ENCODE data around the gene FBXL5.

The FBXL5 gene

DNA sequence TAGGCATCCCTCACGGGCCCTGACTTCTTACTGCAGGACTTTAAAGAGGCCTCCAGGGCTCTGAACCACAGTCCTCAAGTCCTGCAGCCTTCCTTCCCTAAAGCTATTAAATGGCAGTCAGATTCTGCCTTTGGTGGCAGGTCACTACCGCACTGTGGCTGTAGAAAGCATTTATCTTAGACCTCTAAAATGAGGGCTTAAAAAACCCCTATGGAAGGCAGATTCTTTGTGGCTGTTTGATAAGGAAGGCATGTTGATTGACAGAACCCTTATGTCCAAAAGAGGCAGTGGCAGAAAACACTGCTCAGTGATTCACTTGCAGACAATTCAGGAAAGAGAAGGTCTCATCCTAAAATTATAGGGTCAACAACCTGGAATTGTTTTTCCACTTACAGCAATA, 79.2 kb downstream of the FBXL5 start:
- no peak overlapping the region for H2BK5ac ChIP-seq (ENCODE audit: low read length)
- H3K27ac ChIP-seq (ENCODE audit: low read depth, low read length) = no peak overlapping the region
- no peak overlapping the region for H2AK5ac ChIP-seq (ENCODE audit: low read length)
- no peaks in the 10 kb centered on the region for H3K79me2 ChIP-seq (ENCODE audit: control insufficient read depth, insufficient read depth, low read length)
- H4K8ac ChIP-seq (ENCODE audit: low read depth, low read length) = no peak overlapping the region
- no peak for DNase-seq
- WGBS (ENCODE audit: extremely low coverage, insufficient coverage, low lambda C conversion rate) = no CpG with 5 or more reads among the region's 2 CpGs
- no peak overlapping the region for H3K18ac ChIP-seq (ENCODE audit: low read length)
- H3K56ac ChIP-seq (ENCODE audit: low read length) = no peak overlapping the region
- H3K4me3 ChIP-seq (ENCODE audit: low read length) = no peak overlapping the region
- H3K36me3 ChIP-seq (ENCODE audit: control insufficient read depth, insufficient read depth, low read length) = no peaks in the 10 kb centered on the region
- no peak overlapping the region for H4K5ac ChIP-seq (ENCODE audit: low read length)
- H3K4ac ChIP-seq (ENCODE audit: low read depth, low read length) = no peak overlapping the region
- no peaks in the 10 kb centered on the region for H3K4me1 ChIP-seq (ENCODE audit: control insufficient read depth, low read depth, low read length)
- no peaks in the 10 kb centered on the region for H3K27me3 ChIP-seq (ENCODE audit: insufficient read depth, low read length, poor library complexity)
- H2BK120ac ChIP-seq (ENCODE audit: low read depth, low read length) = no peak overlapping the region
- H3K79me1 ChIP-seq (ENCODE audit: low read length) = no peaks in the 10 kb centered on the region
- no peak overlapping the region for H3K23ac ChIP-seq (ENCODE audit: low read length)
- no peak overlapping the region for H3K9ac ChIP-seq (ENCODE audit: low read length)
- no peak overlapping the region for H3K4me2 ChIP-seq (ENCODE audit: low read length)
- no peak overlapping the region for H2BK15ac ChIP-seq (replicated peaks; ENCODE audit: low read depth)

DNA sequence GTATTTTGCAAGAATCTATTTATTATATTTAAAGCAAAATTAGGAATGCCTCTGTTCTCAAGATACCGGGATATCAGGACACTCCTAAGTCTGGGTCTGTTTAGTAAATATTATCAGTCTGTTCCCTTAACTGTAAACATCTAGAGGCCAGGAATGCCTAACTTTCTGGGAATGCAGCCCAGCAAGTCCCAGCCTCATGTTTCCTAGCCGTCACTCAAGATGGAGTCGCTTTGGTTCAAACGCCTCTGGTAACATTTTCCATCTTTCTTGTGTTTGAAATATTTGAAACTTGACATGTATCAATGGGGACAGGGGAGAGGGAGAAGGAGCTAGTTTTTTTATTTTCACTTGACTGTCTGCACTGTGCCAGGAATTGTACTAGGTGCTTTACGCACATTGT, 85.4 kb downstream of the FBXL5 start:
- no peaks in the 10 kb centered on the region for H3K36me3 ChIP-seq (ENCODE audit: control insufficient read depth, insufficient read depth, low read length)
- WGBS (ENCODE audit: extremely low coverage, insufficient coverage, low lambda C conversion rate) = no CpG with 5 or more reads among the region's 5 CpGs
- H3K79me2 ChIP-seq (ENCODE audit: control insufficient read depth, insufficient read depth, low read length) = no peaks in the 10 kb centered on the region
- H3K4ac ChIP-seq (ENCODE audit: low read depth, low read length) = no peak overlapping the region
- no peak overlapping the region for H4K8ac ChIP-seq (ENCODE audit: low read depth, low read length)
- DNase-seq = no peak
- no peak overlapping the region for H3K23ac ChIP-seq (ENCODE audit: low read length)
- H4K5ac ChIP-seq (ENCODE audit: low read length) = no peak overlapping the region
- no peak overlapping the region for H3K27ac ChIP-seq (ENCODE audit: low read depth, low read length)
- H2BK5ac ChIP-seq (ENCODE audit: low read length) = no peak overlapping the region
- H3K18ac ChIP-seq (ENCODE audit: low read length) = no peak overlapping the region
- no peak overlapping the region for H3K9ac ChIP-seq (ENCODE audit: low read length)
- no peak overlapping the region for H3K56ac ChIP-seq (ENCODE audit: low read length)
- H3K4me3 ChIP-seq (ENCODE audit: low read length) = no peak overlapping the region
- H2AK5ac ChIP-seq (ENCODE audit: low read length) = no peak overlapping the region
- H3K79me1 ChIP-seq (ENCODE audit: low read length) = no peaks in the 10 kb centered on the region
- no peak overlapping the region for H3K4me2 ChIP-seq (ENCODE audit: low read length)
- no peaks in the 10 kb centered on the region for H3K27me3 ChIP-seq (ENCODE audit: insufficient read depth, low read length, poor library complexity)
- H2BK15ac ChIP-seq (replicated peaks; ENCODE audit: low read depth) = no peak overlapping the region
- no peak overlapping the region for H2BK120ac ChIP-seq (ENCODE audit: low read depth, low read length)
- no peaks in the 10 kb centered on the region for H3K4me1 ChIP-seq (ENCODE audit: control insufficient read depth, low read depth, low read length)

DNA sequence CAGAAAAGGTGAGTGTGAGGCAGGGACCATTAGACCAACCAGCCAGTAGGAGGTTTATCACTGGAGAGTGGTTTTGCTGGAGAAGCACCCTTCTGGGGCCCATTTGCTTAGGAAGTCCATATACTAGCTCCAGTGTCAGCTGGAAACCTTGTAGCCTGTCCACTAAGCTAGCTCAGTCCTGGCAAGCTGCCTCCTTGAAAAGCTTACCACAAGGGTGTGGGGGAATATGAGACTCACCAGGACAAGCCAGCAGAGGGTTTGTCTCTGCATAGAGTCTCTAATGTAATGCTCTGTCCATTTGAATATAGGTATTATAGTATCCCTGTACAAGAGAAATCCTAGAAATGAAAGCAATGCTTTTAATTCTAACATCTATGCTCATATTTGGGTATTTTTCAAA, 86.3 kb downstream of the FBXL5 start:
- no peak overlapping the region for H3K56ac ChIP-seq (ENCODE audit: low read length)
- H3K79me1 ChIP-seq (ENCODE audit: low read length) = no peaks in the 10 kb centered on the region
- no peaks in the 10 kb centered on the region for H3K79me2 ChIP-seq (ENCODE audit: control insufficient read depth, insufficient read depth, low read length)

DNA sequence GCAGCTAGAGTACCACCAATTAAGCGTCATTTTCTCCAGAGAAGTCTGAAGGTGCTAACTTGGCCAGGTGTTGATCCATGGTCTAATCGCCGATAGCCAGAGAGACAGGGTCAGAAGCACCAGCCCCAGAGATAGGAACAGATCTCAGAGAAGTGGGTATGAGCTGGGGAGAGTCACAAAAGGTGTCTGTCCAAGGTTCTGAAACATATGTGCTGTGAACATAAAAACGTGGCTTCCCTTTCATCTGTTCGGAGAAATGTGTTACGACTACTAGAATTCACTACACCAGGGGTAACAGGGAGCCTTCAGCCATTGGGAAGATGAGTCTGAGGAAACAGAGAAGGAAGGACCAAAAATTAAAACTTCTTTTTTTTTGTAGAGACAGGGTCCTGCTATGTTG, 91.3 kb downstream of the FBXL5 start:
- Histone ChIP-seq H3K9ac (ENCODE audit: low read length) (no peak overlapping the region), H4K5ac (ENCODE audit: low read length) (no peak overlapping the region), H2BK120ac (ENCODE audit: low read depth, low read length) (no peak overlapping the region), H2BK5ac (ENCODE audit: low read length) (no peak overlapping the region), H3K4me1 (ENCODE audit: control insufficient read depth, low read depth, low read length) (no peaks in the 10 kb centered on the region), H3K4ac (ENCODE audit: low read depth, low read length) (no peak overlapping the region), H3K4me2 (ENCODE audit: low read length) (no peak overlapping the region), H3K27me3 (ENCODE audit: insufficient read depth, low read length, poor library complexity) (no peaks in the 10 kb centered on the region), H3K18ac (ENCODE audit: low read length) (no peak overlapping the region), H2BK15ac (replicated peaks; ENCODE audit: low read depth) (no peak overlapping the region), H3K23ac (ENCODE audit: low read length) (no peak overlapping the region), H3K4me3 (ENCODE audit: low read length) (no peak overlapping the region), H4K8ac (ENCODE audit: low read depth, low read length) (no peak overlapping the region), H3K79me1 (ENCODE audit: low read length) (no peaks in the 10 kb centered on the region), H3K36me3 (ENCODE audit: control insufficient read depth, insufficient read depth, low read length) (no peaks in the 10 kb centered on the region), H3K56ac (ENCODE audit: low read length) (no peak overlapping the region), H3K79me2 (ENCODE audit: control insufficient read depth, insufficient read depth, low read length) (no peaks in the 10 kb centered on the region), H2AK5ac (ENCODE audit: low read length) (no peak overlapping the region), H3K27ac (ENCODE audit: low read depth, low read length) (no peak overlapping the region)
- DNase-seq = no peak
- WGBS (ENCODE audit: extremely low coverage, insufficient coverage, low lambda C conversion rate) = no CpG with 5 or more reads among the region's 6 CpGs

More for the DNA sequence above, 86.3 kb downstream of the FBXL5 start:
- Histone ChIP-seq H4K8ac (ENCODE audit: low read depth, low read length) (no peak overlapping the region), H2BK5ac (ENCODE audit: low read length) (no peak overlapping the region), H4K5ac (ENCODE audit: low read length) (no peak overlapping the region), H2BK15ac (replicated peaks; ENCODE audit: low read depth) (no peak overlapping the region), H3K18ac (ENCODE audit: low read length) (no peak overlapping the region), H3K4me1 (ENCODE audit: control insufficient read depth, low read depth, low read length) (no peaks in the 10 kb centered on the region), H3K4ac (ENCODE audit: low read depth, low read length) (no peak overlapping the region), H3K27me3 (ENCODE audit: insufficient read depth, low read length, poor library complexity) (no peaks in the 10 kb centered on the region), H2AK5ac (ENCODE audit: low read length) (no peak overlapping the region), H3K36me3 (ENCODE audit: control insufficient read depth, insufficient read depth, low read length) (no peaks in the 10 kb centered on the region), H3K4me3 (ENCODE audit: low read length) (no peak overlapping the region), H2BK120ac (ENCODE audit: low read depth, low read length) (no peak overlapping the region), H3K4me2 (ENCODE audit: low read length) (no peak overlapping the region), H3K9ac (ENCODE audit: low read length) (no peak overlapping the region), H3K27ac (ENCODE audit: low read depth, low read length) (no peak overlapping the region), H3K23ac (ENCODE audit: low read length) (no peak overlapping the region)
- no peak for DNase-seq

DNA sequence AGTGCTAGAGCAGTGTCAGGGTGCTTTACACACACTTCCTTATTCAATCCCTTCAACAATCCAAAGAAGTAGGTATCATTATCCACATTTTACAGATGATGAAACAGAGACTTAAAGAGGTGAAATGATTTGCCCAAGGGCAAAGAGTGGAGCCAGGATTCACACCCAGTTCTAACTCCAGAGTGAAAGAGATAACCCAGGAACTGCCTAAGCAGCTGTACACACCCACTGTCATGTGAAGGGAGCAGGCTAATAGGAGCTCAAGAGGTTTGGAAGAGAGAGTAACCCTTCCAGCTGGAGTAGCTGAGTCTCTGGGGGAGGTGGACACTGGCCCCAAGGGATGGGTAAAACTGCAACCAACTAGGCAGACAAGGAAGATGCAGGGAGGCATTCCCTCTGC, 92.5 kb downstream of the FBXL5 start:
- Histone ChIP-seq H3K4me3 (ENCODE audit: low read length) (no peak overlapping the region), H3K56ac (ENCODE audit: low read length) (no peak overlapping the region), H2AK5ac (ENCODE audit: low read length) (no peak overlapping the region), H3K4ac (ENCODE audit: low read depth, low read length) (no peak overlapping the region), H3K4me1 (ENCODE audit: control insufficient read depth, low read depth, low read length) (no peaks in the 10 kb centered on the region), H3K23ac (ENCODE audit: low read length) (no peak overlapping the region), H2BK120ac (ENCODE audit: low read depth, low read length) (no peak overlapping the region), H3K18ac (ENCODE audit: low read length) (no peak overlapping the region), H3K79me1 (ENCODE audit: low read length) (no peaks in the 10 kb centered on the region), H3K9ac (ENCODE audit: low read length) (no peak overlapping the region), H4K5ac (ENCODE audit: low read length) (no peak overlapping the region), H3K79me2 (ENCODE audit: control insufficient read depth, insufficient read depth, low read length) (no peaks in the 10 kb centered on the region), H2BK15ac (replicated peaks; ENCODE audit: low read depth) (no peak overlapping the region), H4K8ac (ENCODE audit: low read depth, low read length) (no peak overlapping the region), H3K27ac (ENCODE audit: low read depth, low read length) (no peak overlapping the region), H2BK5ac (ENCODE audit: low read length) (no peak overlapping the region), H3K4me2 (ENCODE audit: low read length) (no peak overlapping the region), H3K36me3 (ENCODE audit: control insufficient read depth, insufficient read depth, low read length) (no peaks in the 10 kb centered on the region), H3K27me3 (ENCODE audit: insufficient read depth, low read length, poor library complexity) (no peaks in the 10 kb centered on the region)
- no peak for DNase-seq

DNA sequence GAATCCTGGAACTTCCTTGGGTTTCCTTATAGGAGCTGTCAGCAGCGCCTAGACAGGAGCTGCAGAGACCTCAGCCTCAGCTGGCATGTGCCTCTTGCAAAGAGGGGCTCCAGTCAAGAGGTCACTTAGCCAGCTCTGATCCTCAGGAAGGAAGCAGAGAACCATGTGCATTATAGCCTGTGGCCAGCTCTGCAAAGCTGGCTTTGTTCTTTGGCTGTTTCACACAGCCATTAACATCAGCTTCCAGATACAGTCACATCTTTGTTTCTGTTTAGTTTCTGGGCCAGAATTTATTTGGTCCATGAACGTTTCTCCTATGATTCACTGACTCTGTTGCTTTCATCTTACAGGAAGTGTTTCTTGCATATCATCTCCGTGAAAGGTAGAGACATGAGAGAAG, 93.0 kb downstream of the FBXL5 start:
- no peak overlapping the region for H4K5ac ChIP-seq (ENCODE audit: low read length)
- no peaks in the 10 kb centered on the region for H3K79me2 ChIP-seq (ENCODE audit: control insufficient read depth, insufficient read depth, low read length)
- no peak overlapping the region for H2BK5ac ChIP-seq (ENCODE audit: low read length)
- no peaks in the 10 kb centered on the region for H3K79me1 ChIP-seq (ENCODE audit: low read length)
- H3K36me3 ChIP-seq (ENCODE audit: control insufficient read depth, insufficient read depth, low read length) = no peaks in the 10 kb centered on the region
- no peak overlapping the region for H3K4ac ChIP-seq (ENCODE audit: low read depth, low read length)
- no peak overlapping the region for H3K23ac ChIP-seq (ENCODE audit: low read length)
- no peak overlapping the region for H3K18ac ChIP-seq (ENCODE audit: low read length)
- no peaks in the 10 kb centered on the region for H3K27me3 ChIP-seq (ENCODE audit: insufficient read depth, low read length, poor library complexity)
- H3K4me3 ChIP-seq (ENCODE audit: low read length) = no peak overlapping the region
- H3K4me2 ChIP-seq (ENCODE audit: low read length) = no peak overlapping the region
- no peak overlapping the region for H2AK5ac ChIP-seq (ENCODE audit: low read length)
- no peaks in the 10 kb centered on the region for H3K4me1 ChIP-seq (ENCODE audit: control insufficient read depth, low read depth, low read length)
- H2BK120ac ChIP-seq (ENCODE audit: low read depth, low read length) = no peak overlapping the region
- no peak overlapping the region for H3K27ac ChIP-seq (ENCODE audit: low read depth, low read length)
- H3K9ac ChIP-seq (ENCODE audit: low read length) = no peak overlapping the region
- WGBS (ENCODE audit: extremely low coverage, insufficient coverage, low lambda C conversion rate) = no CpG with 5 or more reads among the region's 3 CpGs
- no peak overlapping the region for H4K8ac ChIP-seq (ENCODE audit: low read depth, low read length)
- no peak for DNase-seq
- H2BK15ac ChIP-seq (replicated peaks; ENCODE audit: low read depth) = no peak overlapping the region
- H3K56ac ChIP-seq (ENCODE audit: low read length) = no peak overlapping the region
